Bladder microvascular endothelial cell (primary cell): Measurements from ENCODE around the gene ATIC. TPM values are rescaled to one million over a fixed set of nuclear protein-coding genes. Genes with fewer than 3 reads are reported as not detected.

Experiments used
- total RNA-seq: library from RNA; depleted of rRNA; stranded (reverse); fragments of >200 nt; gene quantifications from 2 replicates; pipeline ENCODE4 v1.2.3, GENCODE V29; 2014

Gene ATIC
- total RNA-seq: 9.9 and 35.7 TPM in 2 replicates

GRCh38 chr2:215311625-215312396 is at the start of gene ATIC:
Gene ATIC (plus strand): TSS chr2:215312059. CDS start chr2:215312143, 84 bp downstream.

Other genes starting within 250 kb of the ATIC start
- under 0.01 TPM in 1 of 2 replicates, not detected in the other for gene ABCA12, start 173.4 kb upstream of the ATIC start, total RNA-seq
- 452 and 3,127 TPM in 2 replicates for gene FN1, start 124.0 kb downstream of the ATIC start, total RNA-seq